ENCODE results near the gene RIC8B.

RIC8B gene

DNA sequence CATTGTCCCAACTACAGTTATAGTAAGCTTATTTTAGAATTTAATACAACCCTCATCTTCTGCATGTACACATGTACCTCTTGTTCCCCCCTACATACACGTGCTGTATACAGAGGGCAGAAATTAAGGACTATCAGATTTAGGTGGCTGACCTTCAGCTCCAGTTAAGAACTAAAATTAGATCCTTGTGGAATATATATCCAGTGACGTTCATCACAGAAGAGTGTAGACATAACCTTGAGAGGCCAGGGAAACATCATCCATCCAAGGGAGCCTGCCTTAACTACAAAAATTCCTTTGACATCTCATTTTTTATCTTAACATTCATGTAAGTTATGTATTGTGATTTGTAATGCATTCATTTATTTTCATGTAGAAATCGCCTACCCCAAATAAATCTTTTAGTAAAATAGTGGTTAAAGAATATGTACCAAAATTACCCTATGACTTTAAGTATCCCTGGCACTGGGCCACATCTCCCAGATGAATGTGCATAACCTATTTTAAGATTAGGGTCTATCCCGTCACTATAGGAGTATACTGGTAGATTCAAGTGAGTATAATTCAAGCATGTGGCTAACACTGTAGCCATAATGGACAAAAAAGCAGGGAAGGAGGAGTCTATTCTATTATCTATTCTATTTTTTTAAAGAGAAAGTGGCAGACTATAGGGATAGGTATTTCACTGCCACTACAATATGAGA is 27.5 kb downstream of the RIC8B start:
- DNase-seq = no peak

DNA sequence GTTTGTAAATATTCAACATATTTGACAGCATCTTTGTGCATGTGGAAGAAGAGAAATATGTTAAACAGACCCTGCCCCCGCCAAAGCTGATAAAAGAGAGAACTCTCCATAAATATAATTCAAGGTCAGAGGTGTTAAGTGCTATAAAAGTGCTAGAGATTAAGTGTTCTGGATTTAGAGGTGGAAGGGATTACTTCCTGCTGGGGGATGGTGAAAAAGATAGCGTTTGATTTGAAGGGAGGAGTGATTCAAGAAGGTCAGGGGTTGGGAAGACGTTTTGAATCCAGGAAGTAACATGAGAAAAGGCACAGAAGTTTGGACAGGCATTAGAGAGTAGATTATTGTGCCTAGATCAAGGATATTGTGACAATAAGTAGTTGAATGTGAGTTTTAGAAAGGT is 30.2 kb downstream of the RIC8B start:
- no peak for DNase-seq

DNA sequence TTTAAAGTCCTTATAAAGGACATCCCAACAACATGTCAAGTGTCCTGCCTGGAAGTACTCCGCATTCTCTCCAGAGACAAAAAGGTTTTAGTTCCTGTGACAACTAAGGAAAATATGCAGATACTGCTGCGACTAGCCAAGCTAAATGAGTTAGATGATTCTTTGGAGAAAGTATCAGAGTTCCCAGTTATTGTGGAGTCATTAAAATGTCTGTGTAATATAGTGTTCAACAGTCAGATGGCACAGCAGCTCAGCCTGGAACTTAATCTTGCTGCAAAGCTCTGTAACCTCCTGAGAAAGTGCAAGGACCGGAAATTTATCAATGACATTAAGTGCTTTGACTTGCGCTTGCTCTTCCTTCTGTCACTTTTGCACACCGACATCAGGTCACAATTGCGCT is 40.2 kb downstream of the RIC8B start:
- DNase-seq = no peak

DNA sequence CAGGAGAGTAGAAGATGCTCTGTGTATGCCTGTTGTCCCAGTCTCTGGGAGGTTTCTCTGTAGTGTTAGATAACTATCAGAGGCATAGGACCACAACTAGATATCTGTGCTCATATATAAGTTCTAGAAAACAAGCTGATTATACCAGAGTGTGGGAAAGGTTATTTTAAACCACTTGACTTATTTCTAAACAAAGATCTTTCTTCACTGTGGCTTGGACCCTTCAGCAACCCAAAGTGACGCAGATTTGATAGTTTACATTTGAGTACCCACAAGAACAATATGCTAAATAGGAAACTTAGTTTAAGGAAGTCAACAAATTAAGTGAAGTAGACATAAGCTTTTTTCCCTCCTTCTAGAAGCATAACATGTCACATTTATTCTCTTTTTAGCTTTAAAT is 41.3 kb downstream of the RIC8B start:
- no peak for DNase-seq

DNA sequence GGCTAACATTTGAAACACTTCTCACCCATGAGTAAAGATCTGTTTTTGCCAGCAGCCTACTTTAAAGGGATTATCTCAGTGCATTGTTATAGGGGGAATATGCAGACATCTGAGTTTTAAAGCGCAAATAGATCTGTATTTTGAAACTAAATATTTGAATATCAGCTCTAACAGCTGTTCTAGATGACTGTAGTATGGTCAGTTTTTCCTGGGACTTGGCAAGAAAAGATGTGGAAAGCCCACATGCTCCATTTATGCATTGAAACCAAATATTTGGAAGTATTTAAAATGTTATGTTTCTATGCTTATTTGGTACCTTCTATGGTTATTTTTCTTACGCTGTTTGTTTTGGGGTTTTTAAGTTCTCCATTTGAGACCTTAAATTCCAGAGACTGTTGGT is 41.7 kb downstream of the RIC8B start:
- DNase-seq = no peak

DNA sequence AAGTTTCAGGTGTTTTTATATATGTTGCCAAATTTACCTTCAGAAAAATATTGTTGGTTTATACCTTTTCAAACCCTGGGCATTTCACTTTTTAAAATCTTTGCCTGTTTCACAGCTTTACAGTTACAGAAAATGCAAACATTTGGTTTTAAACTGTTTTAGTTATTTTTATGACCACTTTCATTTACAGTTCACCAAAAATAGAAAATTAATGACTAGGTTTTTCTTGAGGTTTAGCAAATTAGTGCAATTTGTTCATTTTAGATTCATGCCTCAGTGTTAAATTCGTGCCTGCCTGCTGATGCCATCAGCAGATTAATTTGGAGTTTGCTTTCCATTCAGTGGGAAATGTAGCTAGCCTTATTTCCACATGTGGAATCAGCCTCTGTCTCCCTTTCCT is 45.5 kb downstream of the RIC8B start:
- no peak for DNase-seq

DNA sequence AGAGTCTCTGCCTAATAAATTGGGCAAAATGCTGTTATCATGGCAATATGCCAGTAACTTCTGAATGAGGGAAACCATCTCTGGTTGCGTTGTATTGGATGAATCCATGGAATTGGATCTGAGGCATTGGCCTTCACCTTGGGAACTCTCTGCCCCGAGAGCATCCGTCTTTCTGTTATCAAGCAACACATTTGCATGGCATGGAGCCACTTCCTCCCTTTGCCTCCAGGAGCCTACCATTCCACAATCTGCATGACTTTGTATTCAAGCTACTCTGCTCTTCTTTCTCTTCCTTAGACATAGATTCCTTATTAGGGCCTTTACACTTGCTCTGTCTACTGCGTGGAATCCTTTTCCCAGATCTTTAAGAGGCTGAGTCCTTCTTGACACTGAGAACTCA is 57.2 kb downstream of the RIC8B start:
- DNase-seq = no peak

DNA sequence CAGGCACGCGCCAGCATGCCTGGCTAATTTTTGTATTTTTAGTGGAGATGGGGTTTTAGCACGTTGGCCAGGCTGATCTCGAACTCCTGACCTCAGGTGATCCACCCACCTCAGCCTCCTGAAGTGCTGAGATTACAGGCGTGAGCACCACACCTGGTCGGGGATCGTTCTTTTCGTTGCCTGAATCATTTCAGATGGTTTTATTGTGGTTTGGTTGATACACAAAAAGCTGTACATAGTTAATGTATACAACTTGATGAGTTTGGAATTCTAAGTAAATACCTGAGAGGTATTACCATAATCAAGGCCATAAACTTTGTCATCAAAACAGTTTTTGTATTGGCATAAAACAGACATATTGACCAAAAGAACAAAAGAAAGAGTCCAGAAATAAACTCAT is 63.3 kb downstream of the RIC8B start:
- DNase-seq = no peak

DNA sequence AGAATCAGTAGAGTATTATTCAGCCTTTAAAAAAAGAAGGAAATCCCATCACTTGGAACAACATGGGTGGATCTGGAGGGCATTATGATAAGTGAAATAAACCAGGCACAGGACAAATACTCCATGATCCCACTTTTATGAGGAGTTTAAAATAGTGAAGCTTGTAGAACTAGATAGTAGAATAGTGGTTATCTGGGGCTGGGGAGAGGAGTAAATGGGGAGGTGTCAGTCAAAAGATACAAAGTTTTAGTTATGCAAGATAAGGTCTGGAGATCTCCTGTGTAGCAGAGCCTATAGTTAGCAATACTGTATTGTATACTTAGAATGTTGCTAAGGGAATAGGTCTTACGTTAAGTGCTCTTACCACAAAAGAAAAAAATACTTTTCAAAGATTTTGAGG is 64.9 kb downstream of the RIC8B start:
- no peak for DNase-seq

DNA sequence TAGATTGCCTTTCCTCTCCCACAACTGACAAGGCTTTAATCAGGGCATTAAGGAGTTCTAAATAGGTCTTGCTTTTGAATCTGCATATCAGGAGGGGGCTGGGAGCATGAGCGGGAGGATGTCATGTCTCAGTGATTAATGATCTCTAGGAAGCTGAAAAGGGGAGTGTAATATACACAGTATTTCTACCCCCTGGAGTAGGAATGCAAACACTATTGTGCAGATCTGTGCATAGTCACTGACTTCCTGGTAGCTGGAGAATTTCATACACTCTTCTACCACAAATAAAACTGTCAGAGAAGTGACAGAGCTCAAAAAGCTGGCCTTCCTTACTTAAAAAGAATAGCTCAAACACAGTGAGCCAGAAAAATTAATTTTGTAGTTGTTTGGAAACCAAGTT is 65.8 kb downstream of the RIC8B start:
- DNase-seq = no peak

DNA sequence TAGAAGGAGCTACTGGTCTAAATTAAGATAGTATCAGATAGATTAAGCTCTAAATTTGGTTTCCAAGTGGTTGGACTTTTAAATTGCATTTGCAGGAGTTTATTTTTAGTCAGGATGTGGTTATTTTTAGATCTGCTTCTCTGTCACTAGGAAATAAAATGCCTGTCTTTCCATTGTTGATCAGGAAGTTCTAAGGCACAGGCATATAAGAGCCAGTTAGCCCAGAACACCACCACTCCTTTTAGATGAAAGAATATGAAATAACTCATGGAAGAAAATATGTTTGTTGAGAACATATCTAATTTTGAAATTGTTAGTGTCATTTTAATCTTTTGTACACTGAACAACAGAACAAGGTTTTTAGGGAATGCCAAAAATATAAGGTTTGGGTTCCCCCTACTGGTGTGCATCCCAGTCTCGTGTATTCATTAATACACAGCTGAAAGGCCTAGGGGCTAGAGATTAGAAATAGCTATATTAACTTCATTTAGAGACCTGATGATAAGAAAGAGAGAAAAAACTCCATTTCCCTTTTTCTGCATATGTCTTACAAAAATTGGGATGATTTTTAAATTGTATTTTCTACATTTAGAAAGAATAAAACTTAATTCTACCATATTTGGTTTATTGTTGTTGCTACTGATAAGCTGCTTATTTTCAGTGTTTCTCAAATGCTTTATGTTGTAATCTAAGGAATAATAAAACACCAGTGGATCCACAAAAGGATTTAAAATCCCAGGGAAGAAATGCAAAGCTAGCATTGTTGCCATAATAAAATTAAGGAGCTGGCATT is 67.2 kb downstream of the RIC8B start:
- no peak for DNase-seq

DNA sequence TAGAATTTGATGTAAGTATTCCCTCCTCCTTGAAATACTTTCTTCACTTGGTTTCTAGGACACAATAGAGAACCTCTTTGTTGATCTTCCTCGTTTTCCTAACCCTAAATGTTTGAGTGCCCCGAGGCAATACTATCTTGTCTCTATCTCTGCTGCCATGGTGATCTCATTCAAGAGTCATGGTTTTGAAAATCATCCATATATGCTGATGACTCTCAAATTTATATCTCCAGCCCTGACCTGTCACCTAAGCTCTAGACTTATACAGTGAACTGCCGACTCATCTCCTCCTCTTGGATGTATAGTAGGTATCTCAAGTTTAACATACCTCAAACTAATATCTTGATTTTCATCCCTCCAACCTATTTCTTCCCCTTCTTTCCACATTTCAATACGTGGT is 71.4 kb downstream of the RIC8B start:
- DNase-seq = no peak

DNA sequence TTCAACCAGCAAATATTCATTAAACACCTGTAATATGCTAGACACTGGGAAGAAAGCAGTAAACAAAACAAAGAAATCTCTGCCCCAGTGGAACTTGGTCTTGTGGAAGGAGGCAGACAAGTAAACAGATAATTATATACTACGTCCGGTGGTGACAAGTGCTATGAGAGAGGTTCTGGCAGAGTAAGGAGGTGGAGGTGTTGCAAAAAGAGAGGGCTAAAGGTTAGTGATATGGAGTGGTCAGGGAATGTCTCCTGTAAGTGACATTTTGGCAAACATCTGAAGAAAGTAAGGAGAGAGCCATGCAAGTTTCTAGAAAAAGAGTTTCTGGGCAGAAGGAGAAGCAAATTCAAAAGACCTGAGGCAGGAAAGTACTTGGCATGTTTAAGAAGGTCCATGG is 73.4 kb downstream of the RIC8B start:
- no peak for DNase-seq

DNA sequence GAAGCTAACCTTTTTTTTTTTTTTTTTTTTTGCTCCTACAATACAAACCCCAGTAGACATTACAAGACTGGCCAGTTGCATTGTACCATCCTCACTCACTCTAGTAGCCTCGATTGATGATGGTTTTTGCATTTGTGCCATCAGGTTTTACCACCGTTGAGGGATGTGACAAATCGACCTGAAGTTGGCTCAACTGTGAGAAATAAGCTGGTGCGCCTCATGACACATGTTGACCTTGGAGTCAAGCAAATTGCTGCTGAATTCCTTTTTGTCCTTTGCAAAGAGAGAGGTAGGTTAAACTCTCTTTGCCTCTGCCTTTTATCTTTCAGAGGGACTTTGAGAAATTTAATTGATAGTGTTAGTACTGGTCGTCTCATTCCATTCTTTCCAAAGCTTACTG is 76.8 kb downstream of the RIC8B start:
- DNase-seq = no peak

DNA sequence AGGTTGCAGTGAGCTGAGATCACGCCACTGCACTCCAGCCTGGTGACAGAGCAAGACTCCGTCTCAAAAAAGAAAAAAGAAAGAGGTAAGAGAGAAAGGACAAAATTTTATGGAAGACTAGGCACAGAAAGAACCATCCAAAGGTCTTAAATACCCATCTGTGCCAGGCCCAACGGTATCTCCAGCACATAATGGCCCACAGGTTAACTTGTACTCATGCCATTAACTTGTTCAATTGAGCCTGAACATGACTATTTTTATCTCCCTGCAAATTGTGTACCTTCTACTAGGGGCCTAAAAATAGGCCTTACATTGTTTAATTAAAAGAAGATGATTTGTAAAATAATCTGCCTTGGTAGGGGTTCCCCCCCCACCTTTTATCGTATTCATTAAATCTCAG is 80.2 kb downstream of the RIC8B start:
- DNase-seq = no peak

DNA sequence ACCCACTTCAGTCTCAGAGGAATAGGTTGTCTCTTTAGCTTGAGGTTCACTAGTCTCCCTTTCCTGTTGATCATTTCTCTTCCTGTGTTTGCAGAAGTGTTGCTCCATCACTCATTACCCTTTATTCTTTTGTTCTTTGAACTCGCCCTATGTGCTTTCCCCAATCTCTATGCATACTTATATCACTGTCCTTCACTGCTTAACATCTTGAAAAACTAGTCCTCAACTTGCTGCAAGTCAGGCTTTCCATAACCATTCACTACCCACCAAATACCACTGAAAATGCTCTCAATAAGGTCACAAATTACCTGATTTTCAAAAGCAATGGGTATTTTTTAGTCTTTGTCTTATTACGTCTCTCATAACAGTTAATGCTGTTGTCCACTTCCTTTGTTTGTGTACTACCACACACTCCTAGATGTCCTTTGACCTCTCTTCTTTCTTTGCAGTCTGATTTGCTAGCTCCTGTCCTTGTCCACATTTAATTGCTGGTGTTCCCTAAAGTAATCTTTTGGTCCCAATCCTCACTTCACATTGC is 80.8 kb downstream of the RIC8B start:
- no peak for DNase-seq

DNA sequence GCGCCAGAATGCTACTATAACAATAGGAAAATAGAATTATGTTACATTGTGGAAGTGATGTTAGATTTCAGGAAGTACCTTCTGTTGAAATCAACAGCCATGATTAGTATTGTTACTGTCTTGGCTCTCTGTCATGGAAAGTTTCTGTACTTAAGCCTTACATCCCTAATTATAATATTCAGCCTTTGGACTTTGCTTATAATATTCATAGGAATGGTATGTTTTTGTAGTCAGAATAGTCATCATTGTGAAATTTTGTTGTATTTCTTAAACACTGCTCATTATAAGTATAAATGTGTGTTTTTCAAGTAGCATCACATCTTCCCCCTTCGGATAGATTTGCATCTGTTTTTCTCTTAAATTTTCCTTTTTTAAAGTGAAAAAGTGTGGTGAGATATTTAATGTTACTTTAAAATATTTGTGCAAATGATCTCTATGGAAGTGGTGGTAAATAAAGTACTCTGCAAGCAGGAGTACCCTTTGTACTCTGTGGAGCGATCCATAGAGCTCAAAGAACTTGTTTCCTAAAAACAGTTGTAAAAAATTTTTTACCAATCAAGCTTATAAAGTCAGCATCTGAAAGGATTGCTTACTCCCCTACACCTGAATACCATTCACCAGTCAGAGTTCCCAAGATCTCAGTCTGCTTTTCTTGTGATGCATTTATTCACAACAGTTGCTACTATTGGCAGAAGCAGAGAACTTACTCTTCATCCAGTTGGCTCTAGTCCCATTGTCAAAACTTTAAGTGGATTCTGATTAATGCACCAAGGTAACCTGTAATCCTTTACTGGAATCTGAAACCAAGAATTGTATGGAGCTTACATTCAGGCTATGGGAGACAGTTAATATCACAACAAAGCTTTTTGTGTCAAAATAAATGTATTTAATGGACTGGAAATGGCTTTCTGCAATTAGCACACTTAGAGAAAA is 87.8 kb downstream of the RIC8B start:
- no peak for DNase-seq

DNA sequence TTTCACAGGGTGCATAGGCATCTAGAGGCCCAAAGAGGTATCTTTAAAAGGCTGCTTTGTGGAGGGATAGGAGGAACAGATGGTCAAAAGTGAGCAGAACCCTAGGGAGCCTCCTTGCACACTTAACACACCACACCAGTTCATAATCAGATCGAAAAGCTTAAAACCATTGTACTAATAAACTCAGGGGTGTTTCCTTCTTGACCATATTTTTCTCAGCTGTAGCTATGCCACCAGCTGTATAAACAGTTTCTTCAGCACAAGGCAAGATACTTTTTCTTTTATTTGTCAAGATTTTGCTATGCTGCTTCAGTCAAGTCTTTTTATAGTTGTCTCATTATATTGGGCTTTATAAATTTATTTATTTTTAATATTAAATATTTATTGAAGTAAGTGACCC is 88.7 kb downstream of the RIC8B start:
- DNase-seq = no peak

DNA sequence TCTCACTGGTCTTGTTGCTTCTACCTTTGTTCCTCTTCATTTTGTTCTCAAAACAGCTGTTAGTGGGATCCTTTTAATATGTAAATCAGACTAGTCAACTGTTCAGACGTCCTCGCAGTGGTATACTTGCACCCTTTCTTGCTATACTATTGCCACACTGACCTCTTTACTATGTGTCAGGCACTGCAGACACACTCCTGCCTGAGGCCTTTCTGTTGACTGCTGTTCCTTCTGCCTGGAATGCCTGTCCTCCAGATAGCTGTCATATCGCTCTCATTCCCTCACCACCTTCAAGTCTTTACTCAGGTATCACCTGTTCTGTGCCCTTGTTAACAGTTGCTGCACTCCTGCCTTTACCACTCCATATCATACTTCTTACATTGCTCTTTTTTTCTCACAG is 91.2 kb downstream of the RIC8B start:
- DNase-seq = no peak

DNA sequence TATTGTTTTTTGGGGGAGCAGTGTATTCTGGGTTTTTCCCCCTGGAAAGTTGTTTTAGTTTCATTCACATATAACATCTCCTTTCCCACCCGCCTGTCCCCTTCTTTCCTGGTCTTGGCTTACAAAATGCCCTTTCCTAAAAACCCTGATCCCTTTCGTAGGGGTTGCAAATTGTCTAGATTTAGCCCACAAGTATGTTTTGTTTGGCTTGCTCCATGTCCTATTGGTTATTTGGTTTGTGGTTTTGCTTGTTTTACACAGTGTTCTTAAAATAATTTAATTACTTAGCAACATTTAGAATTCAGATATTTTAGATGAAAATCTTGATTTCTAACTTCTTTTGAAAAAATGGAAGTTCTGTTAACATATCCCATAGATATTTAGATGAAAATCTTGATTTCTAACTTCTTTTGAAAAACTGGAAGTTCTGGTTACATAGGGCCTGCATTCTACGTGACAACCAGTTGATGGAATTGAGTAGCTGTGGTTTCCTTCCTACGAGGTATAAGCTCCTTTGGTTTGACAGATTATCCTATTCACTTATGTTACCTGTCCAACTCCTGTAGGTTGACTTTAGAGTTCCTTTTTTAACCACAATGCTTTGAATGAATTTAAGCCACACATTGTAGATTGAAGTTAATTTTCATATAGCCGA is 92.1 kb downstream of the RIC8B start:
- DNase-seq = no peak

DNA sequence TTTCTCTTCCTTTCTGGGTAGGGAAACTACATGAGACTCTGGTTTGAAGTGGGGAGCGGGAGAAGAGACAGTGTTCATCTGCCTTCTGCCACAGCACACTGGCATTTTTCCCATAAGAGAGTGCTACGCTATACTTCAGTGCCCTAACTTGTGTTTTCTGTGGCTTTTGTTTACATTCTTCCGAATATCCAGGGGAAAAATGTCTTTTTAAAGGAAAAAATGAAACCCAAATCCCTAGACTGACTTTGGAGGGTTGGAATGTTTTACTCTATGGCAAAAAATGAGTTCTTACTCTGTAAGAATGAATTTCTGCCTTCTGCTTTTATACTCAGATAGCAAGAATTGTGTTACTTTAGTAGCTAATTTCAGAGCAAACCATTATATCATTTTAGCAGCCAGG is 93.2 kb downstream of the RIC8B start:
- no peak for DNase-seq

DNA sequence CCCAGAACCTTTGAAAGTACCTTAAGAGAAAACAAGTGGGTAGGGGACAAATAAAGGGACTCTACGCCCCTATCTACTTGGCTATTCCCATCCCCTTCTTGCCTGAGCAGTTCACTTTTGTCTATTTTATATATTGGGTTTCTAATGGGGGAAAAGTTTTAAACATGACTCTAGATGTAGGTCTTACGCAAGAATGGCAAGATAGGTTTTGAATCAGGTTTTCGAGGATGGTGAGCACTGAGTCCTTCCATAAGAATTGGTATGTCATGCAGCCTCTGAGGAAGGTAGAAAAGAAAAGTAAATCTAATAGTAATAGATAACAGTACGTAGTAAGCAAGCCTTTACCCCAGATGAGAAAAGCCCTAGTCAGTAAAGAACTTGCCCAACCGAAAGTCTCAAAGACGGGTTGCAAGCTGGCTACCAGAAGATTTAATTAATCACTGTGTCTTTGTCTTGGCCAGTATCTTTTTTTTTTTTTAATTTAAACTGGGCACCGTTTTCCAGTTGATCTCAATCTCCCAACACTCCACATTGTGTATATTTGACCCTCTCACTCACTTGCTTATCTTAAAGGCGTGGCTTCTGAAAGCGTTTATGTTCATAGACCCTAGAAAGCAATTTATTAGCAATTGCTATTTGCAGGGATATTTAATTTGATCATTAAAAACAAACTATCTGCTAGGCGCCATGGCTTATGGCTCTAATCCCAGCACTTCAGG is 94.7 kb downstream of the RIC8B start:
- DNase-seq = no peak

All from NCI-H1048 (cell line).